Measurements from ENCODE around the gene HBQ1.
"Not testable (repeated sequence)": the region's sequence is repeated elsewhere in the genome, so short reads cannot be mapped to it uniquely, and the experiment has no call there.

- not testable (repeated sequence) for TF ChIP-seq CTCF (IDR thresholded peaks at IDR 0.05; ENCODE audit: low read depth, low read length); MYC (IDR thresholded peaks at IDR 0.05; ENCODE audit: low read depth, low read length); POLR2A (IDR thresholded peaks at IDR 0.05; ENCODE audit: extremely low read depth, insufficient read length)
Measured at GRCh38 chr16:153129-153521, 27.1 kb upstream of the HBQ1 start.

All from NB4 (cell line).